RPMI8226 (cell line): ENCODE results near the gene INHA.
A peak's percentile ranks its signal among the peaks of the same experiment; 100 is the strongest.

Experiments used
- DNase-seq: peaks from one replicate; pipeline ENCODE4 v3.0.0-alpha.2; 2015

INHA gene

DNA sequence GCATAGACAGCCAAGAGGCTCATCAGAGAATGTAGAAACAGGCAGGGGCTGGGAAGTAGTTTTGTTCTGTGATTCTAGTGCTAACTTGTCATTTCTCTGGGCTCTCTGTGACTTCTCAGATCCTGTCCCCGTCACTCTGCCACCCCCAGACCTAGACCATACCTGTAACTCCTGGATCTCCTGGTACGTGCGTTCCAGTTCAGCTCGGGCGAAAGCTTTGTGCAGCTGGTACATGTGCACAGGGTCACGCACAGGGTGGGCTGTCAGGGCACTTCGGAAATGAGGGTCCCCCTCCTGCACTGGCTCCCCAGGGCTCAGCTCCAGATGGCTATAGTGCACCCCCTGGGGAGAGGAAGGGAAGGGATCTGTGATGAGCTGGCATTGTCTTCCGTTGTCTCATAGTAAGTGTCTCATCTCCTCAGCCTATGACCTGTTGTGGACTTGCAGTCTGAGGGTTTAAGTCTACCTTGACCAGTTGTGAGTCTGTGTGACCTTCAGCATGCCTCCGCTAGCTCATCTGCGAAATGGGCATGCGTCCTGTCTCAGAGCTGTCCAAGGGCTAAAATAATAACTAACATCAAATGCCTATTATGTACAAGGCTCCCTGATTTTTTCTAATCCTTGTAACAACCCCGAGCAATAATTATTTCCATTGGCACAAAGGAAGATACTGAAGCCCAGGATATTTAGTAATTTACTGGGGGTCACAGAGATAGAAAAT is 31.2 kb upstream of the INHA start:
- no peak for DNase-seq

DNA sequence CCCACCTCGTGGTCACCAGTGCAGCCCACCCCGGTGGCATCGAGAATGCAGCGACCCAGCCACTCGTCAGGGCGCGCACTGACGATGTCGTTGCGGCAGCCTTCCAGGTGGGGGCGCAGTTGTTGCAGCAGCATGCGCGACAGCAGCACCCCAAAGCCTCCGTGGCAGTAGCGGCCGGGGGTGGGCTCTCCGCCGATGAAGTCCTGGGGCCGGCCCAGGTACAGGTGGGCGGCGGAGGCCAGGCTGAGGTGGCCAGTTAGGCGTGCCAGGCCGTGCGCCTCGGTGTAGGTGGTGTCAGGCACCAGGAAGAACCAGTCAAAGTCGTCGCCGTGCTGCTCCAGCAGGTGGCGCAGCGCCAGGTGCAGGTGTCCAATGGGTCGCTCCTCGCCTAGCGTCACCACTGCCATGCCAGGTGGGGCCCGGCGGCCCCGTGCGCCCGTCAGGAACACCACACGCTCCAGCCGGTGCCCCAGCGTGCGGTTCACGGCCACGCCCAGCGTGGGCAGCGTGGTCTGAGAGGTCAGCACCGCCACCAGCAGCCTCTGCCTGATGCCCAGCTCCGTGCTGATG is 30.4 kb upstream of the INHA start:
- peak; percentile 89 for DNase-seq

DNA sequence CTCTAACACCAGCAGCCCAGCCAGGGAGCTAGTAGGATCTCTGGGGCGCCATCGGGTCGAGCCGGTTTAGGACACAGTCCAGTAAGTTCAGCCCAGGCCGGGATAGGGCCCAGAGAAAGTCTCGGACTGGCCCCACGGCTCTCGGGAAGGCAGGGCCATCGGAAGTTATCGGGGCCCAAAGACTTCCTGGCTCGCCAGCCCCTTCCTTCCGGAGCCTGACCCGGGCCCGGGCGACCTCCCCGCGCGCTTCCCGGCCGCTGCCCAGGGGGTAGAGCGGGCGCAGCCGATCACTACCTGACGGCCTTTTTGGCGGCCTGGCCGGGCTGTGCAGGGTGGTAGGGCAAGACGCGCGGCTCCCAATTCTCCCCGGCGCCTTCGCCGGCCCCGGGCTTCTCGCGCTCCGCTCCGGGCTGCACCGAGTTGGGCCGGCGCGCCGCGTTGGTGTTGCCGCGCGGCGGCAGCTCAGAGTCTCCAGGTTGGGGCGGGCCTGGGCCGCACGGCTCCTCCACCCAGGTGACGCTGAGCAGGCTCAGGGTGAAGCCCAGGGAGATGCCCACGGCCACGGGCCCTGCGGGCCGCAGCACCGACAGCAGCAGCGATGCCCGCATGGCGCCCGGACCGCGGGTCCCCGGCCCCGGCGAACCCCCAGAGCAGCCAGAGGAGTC is 29.0 kb upstream of the INHA start:
- DNase-seq, result peak; percentile 55

DNA sequence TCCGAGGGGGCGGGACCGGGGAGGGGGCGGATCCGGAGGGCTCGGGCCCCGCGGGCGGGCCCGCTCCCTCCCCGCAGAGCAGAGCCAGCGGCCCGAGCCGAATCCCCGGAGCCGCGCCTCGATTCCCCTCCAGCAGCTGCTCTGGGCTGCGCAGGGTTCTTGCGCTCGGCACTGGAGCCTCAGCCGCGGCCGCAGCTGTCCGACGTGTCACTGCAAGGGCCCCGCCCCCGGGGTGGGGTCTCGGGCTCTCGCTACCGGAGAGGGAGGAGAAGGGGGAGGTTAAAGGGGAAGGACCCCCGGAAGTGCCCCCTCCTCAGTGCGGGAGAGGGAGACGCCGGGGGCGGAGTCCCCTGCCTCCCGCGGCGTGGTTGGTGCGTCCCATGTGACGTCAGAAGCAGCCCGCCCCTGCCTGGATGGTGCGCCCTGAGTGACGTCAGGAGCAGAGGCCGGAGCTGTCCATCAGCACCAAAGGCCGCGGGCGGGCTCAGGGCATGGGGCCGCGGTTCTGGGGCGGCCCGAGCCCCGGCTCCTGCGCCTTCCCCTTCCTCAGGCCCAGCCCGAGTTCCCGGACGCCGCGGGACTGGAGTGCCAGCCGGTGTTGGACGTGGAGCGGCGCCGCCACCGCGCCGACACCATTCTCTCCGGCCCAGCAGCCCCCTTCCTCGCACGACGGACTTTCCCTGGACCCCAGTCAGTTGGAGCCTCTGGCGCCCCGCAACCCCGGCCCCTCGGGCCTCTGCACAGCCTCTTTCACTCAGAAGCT is 28.3 kb upstream of the INHA start, which contains the start of the genes CHPF and TMEM198:
TSS of gene CHPF (minus strand) at position 214 of the 763 bp plus-strand sequence. CDS start 271 bp downstream, outside the sequence.
TSS of gene TMEM198 (plus strand) at position 433 of the 763 bp plus-strand sequence. CDS start 700 bp downstream, outside the sequence.
- peak; percentile 96 for DNase-seq

DNA sequence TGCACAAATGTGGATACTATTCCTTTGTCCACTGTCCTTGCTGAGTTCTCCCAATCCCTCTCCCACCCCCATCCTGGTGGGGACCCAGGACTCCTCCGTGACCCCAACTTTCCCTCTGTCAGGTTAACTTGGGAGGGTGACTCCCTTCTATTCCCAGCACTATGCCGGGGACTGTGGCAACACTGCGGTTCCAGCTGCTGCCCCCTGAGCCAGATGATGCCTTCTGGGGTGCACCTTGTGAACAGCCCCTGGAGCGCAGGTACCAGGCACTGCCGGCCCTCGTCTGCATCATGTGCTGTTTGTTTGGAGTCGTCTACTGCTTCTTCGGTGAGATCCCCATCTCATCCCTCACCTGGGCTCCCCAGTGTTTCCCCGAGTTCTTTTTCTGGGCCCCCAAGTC is 27.5 kb upstream of the INHA start:
- DNase-seq, result no peak

DNA sequence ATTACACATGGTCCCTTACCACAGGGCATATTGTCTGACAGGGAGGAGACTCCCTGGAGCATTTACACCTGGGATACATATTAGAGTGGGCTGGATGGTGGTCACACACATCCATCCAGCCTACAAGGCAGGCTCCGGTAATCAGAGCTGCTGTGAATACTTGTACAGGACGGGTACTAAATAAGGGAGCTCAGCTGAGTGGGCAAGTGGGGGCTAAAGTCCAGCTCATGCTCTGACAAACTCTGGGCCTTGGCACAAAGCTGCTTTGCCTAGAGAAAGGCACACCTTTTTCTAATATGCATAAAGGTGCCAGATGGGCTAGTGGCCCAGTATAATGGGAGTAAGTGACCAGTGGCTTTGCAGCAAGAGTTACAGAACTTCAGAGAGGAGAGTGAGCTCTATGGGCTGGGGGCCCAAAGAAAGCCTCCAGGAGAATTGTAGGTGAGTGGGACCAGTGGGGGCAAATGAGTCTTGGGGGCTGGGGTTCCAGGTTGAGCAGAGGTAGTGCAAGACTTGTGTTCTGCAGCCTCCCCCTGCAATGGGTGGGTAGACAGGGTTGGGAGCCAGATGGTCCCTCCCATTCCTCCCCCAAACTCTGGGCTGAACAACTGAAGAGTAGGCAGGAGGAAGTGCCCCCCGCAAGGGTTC is 26.7 kb upstream of the INHA start:
- DNase-seq, result no peak

DNA sequence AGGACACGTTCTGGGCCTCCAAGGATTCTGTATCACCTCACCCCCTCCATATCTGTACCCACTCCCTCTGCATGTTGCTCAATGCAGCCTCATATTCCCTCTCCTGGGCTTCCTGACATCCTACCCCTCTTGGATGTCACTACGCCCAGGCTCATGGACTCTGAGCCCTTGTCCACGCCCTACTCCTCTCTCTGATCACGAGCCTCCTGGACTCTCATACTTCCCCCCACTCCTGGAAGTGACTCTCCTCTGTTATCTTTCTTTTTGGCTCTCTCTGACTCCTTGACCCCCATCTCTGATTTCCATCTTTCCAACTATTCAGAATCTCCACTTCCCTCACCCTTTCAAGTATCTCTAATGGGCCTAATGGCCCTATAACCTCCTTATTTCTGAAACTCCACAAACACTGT is 26.2 kb upstream of the INHA start:
- DNase-seq, result no peak

DNA sequence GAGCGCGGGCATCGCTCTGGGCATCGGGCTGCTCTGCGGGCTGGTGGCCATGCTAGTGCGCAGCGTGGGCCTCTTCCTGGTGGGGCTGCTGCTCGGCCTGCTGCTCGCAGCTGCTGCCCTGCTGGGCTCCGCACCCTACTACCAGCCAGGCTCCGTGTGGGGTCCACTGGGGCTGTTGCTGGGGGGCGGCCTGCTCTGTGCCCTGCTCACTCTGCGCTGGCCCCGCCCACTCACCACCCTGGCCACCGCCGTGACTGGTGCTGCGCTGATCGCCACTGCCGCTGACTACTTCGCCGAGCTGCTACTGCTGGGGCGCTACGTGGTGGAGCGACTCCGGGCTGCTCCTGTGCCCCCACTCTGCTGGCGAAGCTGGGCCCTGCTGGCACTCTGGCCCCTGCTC is 24.5 kb upstream of the INHA start:
- no peak for DNase-seq

DNA sequence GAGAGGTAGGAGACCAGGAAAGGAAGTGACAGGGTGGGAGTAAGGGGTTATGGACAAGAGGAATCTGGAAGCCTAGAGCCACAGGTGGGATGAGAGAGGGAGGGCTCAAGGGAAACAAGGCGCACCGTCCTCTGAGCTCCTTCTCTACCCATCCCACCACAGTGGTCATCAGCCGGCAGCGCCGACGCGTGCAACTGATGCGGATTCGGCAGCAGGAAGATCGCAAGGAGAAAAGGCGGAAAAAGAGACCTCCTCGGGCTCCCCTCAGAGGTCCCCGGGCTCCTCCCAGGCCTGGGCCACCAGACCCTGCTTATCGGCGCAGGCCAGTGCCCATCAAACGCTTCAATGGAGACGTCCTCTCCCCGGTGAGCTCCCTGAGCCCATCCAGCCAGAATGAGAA is 23.1 kb upstream of the INHA start:
- DNase-seq, result no peak

DNA sequence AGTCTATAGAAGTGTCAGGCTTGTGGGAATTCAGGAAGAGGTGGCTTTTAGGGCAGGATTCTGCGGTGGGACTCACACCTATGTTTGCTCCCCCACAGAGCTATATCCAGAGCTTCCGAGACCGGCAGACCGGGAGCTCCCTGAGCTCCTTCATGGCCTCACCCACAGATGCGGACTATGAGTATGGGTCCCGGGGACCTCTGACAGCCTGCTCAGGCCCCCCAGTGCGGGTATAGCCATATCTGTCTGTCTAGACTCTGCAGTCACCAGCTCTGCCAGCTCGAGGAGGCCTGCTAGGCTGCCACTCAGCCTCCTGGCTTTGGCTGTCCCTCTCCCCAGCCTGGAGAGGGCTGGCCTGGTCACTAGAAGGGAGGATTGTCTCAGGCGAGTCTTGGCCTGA is 22.5 kb upstream of the INHA start:
- no peak for DNase-seq

DNA sequence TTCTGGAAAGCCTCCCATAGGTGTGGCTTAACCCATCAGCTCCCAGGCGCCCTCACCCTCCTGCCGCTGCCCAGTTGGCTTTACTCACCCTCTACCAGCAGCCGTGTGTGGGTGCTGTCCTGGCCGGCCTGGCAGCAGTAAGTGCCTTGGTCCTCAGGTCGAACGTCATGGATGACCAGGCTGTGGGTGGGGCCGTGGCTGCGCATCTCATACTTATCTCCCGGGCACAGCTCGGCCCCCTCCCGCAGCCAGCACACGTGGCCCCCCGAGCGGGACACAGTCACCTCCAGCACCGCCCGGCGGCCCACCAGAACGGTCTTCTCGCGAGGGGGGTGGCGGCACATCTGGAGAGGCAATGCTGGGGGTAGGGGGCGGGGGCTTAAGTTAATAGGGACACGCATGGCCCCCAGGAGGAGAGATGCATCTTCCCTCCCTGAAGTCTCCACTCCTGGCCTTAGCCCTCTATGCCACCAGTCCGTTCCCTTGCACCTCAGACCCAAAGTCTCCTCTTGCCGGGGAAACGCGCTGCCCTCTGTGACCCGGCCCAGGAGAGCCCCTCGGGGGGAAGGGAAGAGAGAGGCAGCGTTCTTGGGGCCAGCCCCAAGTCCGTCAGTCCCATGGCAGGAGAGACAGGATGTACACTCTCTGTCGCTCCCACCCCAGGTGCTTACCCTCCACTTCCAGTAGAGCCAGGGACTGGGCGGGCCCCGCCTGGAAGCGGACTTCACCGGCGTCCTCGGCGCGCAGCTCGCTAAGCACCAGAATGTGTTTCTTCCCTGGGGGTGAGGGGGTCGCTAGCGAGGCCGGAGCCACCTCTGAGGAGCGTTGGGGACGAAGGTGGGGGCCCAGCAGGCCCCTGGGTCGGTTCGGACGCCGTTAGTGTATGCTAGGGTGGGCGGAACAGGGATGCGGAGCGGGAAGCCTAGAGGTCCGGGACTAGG is 20.4 kb upstream of the INHA start:
- DNase-seq, result no peak

DNA sequence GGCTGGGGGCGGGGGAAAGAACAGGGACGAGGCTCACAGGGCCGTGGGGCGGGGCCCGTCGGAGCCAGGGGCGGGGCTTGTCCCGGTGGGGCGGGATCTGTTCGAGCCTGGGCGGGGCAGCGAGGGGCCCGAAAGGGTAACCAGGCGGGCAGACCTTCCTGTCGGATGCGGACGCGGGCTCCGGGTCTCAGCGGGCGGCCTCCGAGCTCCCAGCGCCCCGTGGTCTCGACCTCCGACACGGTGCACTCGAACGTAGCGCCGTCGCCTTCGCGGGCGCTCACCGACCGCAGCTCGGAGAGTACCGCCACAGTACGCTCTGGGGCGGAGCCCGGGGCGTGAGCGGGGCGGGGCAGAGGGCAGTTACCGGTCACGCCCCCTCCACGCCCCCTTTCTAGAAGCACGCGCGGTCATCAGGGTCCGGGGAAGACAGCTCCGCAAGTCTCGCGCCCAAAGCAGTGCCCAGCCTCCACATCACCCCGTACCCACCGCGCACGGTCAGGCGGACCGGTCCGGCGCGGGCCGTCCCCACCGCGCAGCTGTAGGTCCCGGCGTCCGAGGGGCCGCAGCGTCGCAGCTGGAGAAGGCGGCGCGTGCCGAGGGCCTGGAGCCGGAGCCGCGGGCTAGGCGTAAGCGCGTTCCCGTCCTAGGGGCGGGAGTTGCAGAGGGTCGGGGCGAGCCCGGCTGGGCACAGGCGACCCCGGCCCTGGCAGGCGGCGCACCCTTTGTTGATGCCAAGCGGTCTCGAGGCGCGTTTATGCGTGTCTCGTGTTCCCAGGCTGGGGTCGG is 19.5 kb upstream of the INHA start:
- peak; percentile 51 for DNase-seq

DNA sequence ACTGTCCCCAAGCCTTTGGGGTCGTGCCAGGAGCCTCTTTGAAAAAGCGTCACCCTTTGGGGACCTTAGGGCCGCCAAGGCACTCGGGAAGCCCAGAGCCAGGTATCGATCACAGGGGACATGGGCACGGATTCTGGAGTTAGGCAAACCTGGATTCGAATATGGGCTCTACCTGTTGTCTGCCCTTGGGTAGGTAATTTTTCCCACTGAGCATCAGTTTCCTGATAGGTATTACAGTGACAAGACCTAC is 19.0 kb upstream of the INHA start:
- DNase-seq, result no peak

DNA sequence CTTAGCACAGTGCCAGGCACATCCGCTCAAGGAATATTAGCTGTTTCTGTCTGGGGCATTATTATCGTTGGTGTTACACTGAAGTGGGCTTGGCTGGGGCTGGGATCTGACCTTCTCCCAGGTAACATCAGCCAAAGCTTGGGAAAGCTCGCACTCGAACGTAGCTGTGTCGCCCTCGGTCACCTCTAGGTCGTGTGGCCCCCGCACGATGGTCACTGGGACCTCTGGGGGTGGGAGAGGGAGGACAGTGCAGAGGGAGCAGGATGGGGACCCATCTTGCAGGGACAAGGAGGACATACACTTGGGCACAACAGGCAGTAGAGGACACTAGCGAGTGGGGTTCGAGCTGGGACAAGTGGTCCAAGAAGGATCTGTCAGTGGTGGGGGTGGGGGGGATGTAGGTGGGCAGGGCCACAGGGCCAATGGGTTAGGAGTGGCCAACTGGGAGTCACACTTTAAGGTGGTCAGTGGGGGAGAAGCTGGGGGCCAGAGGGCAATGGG is 18.6 kb upstream of the INHA start:
- DNase-seq, result no peak

DNA sequence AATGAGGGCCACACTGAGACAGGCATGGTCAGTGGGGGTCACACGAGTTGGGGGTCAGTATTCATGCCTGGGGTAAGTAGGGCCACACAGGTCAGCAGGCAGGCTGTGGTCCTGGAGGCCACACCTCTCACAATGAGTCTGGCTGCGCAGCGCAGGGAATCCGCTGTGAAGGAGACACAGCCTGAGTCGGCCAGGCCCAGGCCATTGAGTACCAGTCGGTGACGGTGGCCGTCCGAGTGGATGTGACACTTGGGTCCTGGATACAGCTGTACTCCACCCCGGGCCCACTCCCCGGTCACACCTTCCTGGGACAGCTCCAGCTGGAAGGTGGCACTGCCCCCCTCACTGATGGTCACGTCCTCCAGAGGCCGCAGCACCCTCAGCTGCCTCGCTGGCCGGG is 17.8 kb upstream of the INHA start:
- no peak for DNase-seq

DNA sequence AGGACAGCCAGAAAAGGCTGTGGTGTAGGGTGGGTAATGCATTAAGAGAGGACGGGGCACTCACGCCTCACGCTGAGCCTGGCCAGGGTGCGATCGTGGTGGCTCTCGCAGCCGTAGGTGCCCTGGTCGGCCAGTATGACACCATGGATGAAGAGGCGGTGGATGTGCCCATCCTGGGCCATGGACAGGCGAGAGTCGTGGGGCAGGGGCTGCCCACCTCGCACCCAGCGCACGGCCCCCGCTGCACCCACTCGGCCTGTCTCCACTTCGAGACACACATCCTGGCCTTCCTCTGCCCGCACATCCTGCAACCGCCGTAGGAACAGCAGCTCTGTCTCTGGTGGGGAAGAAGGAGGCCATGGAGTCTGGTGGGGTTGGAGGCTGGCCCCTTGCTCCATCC is 16.2 kb upstream of the INHA start:
- DNase-seq, result no peak

DNA sequence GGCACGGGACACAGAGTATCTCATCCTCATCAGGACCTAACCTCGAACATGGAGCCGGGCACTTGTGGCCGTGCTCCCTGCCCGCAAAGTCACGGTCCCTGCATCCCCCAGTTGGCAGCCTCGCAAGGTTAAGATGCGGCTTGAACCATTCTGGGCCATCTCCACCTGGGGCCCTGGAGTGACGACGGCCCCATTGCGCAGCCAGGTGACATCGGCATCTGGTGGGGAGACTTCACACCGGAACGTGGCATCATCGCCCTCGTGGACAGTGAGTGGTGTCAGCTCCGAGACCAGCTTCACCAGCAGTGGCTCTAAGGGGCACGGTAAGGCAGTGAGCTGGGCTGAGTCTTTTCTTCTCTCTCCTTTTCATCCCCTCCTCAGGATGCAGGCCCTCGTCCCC is 15.7 kb upstream of the INHA start:
- no peak for DNase-seq

DNA sequence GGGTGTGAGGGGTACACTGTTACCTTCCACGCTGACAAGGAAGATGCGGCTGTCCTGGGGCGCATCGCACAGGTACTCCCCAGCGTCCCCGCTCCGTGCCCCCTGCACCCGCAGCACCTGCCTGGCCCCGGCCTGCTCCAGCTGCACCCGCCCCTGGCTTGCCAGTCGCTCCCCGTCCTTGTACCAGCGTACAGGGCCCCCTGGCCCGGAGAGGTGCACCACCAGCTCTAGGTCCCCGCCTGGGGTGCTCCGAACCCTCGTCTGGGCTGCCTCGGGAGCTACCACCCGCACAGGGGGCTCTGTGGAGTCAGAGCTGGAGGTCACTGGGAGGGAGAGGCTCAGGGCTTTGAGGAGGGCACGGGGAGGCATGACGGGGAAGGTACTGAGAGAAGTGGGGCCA is 14.8 kb upstream of the INHA start:
- DNase-seq, result no peak

DNA sequence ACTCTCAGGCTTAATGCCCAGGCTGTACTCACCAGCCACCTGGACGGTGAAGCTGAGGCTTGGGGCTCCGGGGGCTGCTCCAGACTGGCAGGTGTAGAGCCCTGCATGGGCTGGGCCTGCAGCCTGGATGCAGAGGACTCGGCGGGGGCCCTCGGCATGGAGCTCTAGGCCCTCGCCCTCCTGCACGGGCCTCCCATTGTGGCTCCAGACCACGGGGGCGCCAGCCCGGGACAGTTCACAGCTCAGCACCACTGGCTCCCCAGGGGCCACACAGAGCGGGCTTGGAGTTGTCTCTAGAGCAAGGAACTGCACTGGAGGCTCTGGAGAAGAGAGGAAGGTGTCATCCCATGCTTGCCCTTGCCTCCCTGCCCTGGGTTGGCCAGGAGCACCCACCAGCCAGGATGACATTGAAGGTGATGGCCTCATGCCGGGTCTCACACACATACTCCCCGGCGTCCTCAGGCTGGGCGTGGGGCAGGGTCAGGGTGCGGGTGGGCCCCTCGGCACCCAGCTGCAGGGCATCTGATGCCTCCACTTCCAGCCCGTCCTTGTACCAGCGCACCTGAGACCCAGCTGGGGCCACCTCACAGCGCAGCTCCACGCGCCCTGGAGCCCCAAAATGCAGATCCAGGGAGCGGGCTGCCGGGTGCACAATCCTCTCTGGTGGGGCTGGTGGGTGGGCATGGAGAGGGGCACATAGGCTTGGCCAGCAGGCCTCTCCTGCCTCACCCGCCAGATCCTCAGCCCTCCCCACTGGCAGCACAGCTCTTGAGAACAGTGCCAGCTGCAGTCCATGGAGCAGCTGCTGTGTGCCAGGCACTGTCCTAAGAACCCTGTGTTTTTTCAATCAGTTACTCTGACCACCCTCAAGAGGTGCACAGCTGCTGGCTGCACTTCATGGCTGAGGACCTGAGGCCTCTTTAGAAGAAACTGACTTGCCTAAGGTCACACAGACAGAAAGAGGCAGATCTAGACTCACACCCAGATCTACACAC is 14.0 kb upstream of the INHA start:
- DNase-seq, result no peak
